Inflammatory macrophage treated with lipopolysaccharide for 4 hours (primary cell): ENCODE results near the gene ZNF280B.
"Not testable (repeated sequence)": the region's sequence is repeated elsewhere in the genome, so short reads cannot be mapped to it uniquely, and the experiment has no call there.

Experiments used
- DNase-seq: peaks from one replicate; pipeline ENCODE4 v3.0.0-alpha.2; 2020

The ZNF280B gene

DNA sequence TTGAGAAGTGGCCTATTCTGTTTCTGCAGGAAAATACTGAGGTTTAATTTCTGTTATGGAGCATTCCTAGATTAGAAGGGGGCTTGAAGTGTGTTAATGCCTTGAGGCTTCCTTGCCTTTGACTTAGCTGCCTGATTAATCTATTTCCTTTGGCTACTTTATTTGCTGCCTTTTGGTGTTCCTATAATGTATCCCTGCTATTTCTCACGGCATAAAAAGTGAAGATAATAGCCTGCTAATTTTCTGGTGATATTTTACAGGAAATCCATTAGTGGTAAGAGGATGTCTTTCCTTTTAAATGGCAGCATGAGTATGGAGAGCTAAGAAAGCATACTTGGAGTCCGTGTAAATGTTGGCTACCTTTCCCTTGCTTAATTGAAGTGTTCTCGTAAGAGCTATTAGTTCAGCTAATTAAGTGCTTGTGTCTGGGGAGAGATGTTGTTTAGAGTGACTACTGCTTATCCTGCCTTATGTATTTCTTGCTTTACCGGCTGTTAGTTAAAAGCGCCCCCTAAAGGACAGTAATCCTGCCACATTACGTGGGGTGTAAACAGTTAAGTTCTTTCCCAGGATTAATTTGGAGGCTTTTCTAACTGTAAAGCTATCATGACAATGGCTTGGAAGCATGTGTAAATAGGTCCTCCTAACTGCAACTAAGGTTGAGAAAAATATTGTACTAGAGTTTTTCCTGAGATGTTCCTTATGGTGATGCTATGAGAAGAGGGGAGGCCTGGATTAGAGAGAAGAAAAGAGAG, 45.6 kb downstream of the ZNF280B start:
- peak; percentile 39 for DNase-seq

GRCh38 chr22:22461583-22461982, 47.0 kb downstream of the ZNF280B start:
- no peak for DNase-seq

DNA sequence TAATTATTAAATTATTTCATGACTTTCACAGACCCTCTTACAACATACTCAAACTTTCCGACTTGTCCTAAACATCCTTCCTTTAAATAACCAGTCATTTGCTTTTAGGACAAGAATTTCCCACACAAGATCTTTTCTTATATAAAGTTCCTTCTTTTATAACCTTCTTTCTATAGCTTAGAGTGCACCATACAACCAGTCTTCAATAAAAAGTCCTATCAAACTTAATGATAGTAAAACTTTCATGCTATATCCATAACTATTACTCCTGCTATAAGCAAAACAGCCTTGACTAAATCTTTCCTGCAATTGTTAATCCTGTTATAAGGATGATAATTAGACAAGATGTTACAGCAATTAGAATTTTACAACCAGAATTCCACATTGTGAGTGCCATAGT, 47.4 kb downstream of the ZNF280B start:
- no peak for DNase-seq

DNA sequence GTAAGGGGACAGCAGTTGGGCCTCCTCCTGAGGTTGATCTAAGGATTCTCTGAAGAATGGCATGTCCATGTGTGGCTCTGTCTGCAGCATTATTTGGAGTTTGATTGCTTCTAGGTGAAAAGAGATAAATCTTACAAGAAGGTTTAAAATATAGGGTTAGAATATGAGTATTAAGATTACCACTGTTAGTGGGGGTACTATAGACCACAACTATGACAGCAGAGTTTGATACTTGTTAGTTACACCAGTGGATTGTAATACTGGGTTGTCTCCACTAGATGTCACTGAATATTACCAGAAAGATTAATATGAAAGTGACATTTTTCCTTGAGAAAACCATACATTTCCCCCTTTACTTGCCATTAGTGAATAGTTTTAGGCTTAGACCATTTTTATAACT, 47.9 kb downstream of the ZNF280B start:
- DNase-seq = peak; percentile 50

DNA sequence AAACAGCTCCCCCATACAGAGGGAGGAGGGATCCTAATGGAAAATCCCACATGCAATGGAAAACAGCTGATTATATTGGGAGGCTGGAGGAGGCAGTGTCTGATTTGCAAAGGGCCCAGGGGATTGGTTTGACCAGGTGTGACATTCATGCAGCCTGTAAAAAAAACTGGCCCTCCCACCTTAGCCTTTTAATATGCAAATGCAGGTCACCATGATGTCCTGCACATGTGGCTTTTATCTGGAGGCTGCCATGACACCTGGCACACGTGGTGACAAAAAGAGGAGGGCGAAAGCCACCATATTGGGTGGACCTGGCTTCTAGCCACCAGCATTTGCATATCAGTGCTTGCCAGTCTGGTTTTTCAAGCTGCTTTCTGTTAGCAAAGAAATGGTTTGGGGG, 48.5 kb downstream of the ZNF280B start:
- no peak for DNase-seq

GRCh38 chr22:22458896-22459588, 49.5 kb downstream of the ZNF280B start:
- DNase-seq = no peak

DNA sequence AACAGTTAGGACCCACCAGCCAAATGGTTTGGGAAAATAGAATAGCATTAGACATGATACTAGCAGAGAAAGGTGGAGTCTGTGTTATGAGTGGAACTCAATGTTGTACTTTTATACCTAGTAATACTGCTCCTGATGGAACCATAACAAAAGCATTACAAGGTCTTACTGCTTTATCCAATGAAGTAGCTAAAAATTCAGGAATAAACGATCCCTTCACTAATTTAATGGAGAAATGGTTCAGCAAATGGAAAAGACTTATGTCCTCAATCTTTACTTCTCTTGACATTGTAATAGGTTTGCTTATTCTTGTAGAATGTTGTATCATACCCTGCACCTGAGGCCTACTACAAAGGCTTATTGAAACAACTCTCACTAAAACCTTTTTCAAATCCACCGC, 50.2 kb downstream of the ZNF280B start:
- DNase-seq = no peak

- no peak for DNase-seq
These were observed 53.5 kb downstream of the ZNF280B start for GRCh38 chr22:22454997-22455396.

- no peak for DNase-seq
These were observed 55.4 kb downstream of the ZNF280B start for GRCh38 chr22:22452996-22453686.

GRCh38 chr22:22452211-22452610, 56.3 kb downstream of the ZNF280B start:
- no peak for DNase-seq

DNA sequence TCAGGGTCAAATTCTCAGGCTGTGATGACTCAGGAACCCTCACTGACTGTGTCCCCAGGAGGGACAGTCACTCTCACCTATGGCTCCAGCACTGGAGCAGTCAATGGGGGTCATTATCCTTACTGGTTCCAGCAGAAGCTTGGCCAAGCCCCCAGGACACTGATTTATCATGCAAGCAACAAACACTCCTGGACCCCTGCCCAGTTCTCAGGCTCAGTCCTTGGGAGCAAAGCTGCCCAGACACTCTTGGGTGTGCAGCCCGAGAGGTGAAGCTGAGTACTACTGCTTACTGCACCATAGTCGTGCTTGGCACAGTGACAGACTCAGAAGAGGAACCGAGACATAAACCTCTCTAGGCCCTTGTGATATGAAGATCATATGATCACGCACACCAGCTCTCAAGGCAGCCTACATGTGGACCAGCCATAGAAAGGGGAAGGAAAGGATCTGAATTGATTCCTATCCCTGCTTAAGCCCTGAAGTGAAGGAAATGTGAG, 58.2 kb downstream of the ZNF280B start:
- peak; percentile 88 for DNase-seq

GRCh38 chr22:22449819-22450218, 58.7 kb downstream of the ZNF280B start:
- no peak for DNase-seq

DNA sequence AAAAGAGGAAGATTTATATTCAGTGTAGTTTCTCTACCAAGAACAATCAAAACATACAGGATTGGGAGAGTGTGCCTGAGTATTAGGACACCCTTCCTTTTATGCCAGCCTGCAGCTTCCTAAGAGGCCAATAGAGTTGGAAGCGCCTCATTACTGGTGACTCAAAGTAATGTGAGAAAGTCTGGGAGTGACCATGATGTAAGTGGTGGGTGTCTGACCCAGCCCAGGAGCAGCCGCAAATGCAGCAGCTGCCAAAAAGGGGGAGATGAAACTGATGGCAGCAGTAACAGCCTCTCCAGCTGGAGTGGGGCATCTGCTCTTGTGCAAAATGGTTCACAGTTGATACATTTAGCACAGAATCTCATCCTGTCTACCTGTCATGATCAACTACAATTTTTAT, 62.0 kb downstream of the ZNF280B start:
- peak; percentile 88 for DNase-seq

DNA sequence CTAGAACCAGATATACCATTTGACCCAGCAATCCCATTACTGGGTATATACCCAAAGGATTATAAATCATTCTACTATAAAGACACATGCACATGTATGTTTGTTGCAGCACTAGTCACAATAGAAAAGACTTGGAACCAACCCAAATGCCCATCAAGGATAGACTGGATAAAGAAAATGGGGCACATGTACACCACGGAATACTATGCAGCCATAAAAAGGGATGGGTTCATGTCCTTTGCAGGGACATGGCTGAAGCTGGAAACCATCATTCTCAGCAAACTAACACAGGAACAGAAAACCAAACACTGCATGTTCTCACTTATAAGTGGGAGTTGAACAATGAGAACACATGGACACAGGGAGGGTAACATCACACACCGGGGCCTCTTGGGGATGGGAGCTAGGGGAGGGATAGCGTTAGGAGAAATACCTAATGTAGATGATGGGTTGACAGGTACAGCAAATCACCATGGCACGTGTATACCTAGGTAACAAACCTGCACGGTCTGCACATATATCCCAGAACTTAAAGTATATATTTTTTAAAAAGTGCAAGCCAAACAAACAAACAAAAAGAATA, 64.4 kb downstream of the ZNF280B start:
- not testable (repeated sequence) for DNase-seq

DNA sequence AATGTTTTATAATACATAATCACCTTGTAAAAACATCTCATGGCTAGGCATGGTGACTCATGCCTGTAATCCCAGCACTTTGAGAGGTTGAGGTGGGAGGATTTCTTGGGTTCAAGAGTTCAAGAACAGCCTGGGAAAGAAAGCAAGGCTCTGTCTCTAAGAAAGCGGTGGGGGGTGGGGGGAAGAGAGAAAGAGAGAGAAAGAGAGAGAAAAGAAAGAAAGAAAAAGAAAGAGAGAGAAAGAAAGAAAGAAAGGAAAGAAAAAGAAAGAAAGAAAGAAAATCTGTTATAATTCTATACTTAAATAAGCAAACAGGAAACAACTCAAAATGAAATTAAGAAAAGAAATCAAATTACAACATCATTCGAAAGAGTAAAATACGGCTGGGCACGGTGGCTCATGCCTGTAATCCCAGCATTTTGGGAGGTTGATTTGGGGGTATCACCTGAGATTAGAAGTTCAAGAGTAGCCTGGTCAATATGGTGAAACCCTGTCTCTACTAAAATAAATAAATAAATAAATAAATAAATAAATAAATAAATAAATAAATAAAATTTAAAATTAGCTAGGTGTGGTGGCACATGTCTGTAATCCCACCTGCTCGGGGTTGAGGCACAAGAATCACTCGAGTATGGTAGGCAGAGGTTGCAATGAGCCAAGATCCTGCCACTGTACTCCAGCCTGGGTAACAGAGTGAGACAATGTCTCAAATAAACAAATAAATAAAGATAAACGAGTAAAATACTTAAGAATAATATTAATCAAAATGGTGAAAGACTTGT, 65.4 kb downstream of the ZNF280B start:
- DNase-seq = no peak

DNA sequence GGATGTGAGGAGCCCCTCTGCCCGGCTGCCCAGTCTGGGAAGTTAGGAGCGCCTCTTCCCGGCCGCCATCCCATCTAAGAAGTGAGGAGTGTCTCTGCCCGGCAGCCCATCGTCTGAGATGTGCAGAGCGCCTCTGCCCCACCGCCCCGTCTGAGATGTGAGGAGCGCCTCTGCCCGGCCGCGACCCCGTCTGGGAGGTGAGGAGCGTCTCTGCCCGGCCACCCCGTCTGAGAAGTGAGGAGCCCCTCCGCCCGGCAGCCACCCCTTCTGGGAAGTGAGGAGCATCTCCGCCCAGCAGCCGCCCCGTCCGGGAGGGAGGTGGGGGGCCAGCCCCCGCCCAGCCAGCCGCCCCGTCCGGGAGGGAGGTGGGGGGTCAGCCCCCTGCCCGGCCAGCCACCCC, 66.9 kb downstream of the ZNF280B start:
- not testable (repeated sequence) for DNase-seq

DNA sequence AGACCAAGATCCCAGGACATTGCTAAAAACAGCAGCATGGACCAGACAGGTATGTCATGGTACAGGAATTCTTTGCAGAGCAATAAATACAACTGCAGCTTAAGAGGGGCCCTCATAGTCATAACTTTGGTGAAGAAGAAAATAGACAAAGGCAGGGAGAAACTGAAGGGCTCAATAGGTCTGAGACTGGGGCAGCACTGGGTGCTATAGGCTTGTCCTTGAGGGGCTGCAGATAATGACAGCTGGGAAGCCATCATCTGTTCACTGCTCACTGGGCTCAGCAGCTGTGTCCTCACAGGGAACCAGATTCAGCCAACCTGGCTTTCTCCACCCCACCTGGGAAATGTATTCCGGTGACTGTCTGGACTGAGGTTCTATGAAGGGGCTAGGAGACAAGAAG, 68.4 kb downstream of the ZNF280B start:
- DNase-seq = no peak
